Uterus (tissue), 4 donors: ENCODE measurements around the gene LRP1B. TPM values are rescaled to one million over a fixed set of nuclear protein-coding genes. Genes with fewer than 3 reads are reported as not detected.

Source experiments
- DNase-seq, 2 donors: peaks; one replicate each; pipeline ENCODE4 v3.0.0-alpha.2; 2019 to 2020
- H3K27ac ChIP-seq, 2 donors: fragments of 200-600 bp; sonication (generic); 1 replicate in 1 of 2; 2 replicates in 1 of 2; pipeline ENCODE4 v1.5.1; 2016 to 2018
- H3K27me3 ChIP-seq, 2 donors: fragments of 200-600 bp; sonication (generic); one replicate each; pipeline ENCODE4 v1.5.1; 2018 to 2019; ENCODE audit warnings: control low read depth in 1 of 2
- H3K36me3 ChIP-seq, 2 donors: fragments of 200-600 bp; sonication (generic); one replicate each; pipeline ENCODE4 v1.5.1; 2019; ENCODE audit warnings: control low read depth in 1 of 2
- H3K4me1 ChIP-seq, 2 donors: fragments of 200-600 bp; sonication (generic); one replicate each; pipeline ENCODE4 v1.5.1; 2018 to 2019; ENCODE audit warnings: control low read depth in 1 of 2
- H3K4me3 ChIP-seq, 2 donors: fragments of 200-600 bp; sonication (generic); 1 replicate in 1 of 2; 2 replicates in 1 of 2; pipeline ENCODE4 v1.5.1; 2018 to 2019; ENCODE audit warnings: mild to moderate bottlenecking in 1 of 2
- H3K9me3 ChIP-seq, 2 donors: fragments of 200-600 bp; sonication (generic); one replicate each; pipeline ENCODE4 v1.5.1; 2019; ENCODE audit warnings: control low read depth in 1 of 2
- CTCF ChIP-seq, 4 experiments: fragments of 200-600 bp in 2 of 4; fragments of 450-650 bp in 2 of 4; sonication (generic) in 2 of 4; IDR thresholded peaks; one replicate each; pipeline ENCODE4 v1.5.1; 2016 to 2019; ENCODE audit warnings: antibody characterized with exemption in 4 of 4, mild to moderate bottlenecking in 2 of 4, moderate library complexity in 1 of 4
- POLR2A ChIP-seq, 2 donors: fragments of 450-650 bp; IDR thresholded peaks; one replicate each; pipeline ENCODE4 v1.6.1; 2016; ENCODE audit warnings: antibody characterized with exemption in 2 of 2, mild to moderate bottlenecking in 1 of 2, moderate library complexity in 1 of 2
- intact Hi-C: fragments of 100-400 bp; cut with DNase I; formaldehyde crosslinking; loops from one replicate; pipeline ENCODE4 v1.15.1; 2023; ENCODE audit warnings: low total_unique reads
- total RNA-seq, 4 donors: library from RNA; depleted of rRNA in 3 of 4; stranded (reverse); fragments of >200 nt in 3 of 4; gene quantifications; one replicate each; pipeline versions ENCODE4 v1.1.0 to v1.2.4, GENCODE V29; 2014 to 2023
- donor health status: DM: yes; HTN: yes; CAD: no.

LRP1B gene
- total RNA-seq, 4 donors from 2014 or later, result 0.29 to 7.3 (median 0.79) TPM; not detected in 1

- Histone ChIP-seq H3K27me3 (no peaks in the 10 kb centered on the region), H3K36me3 (no peaks in the 10 kb centered on the region), H3K4me1 (no peaks in the 10 kb centered on the region), H3K27ac (no peak overlapping the region), H3K9me3 (no peaks in the 10 kb centered on the region), H3K4me3 (no peak overlapping the region)
- TF ChIP-seq POLR2A (IDR thresholded peaks at IDR 0.05) (no peak), CTCF (IDR thresholded peaks at IDR 0.05) (no peak)
- DNase-seq, result no peak
- intact Hi-C loops, result no loop called here
These were observed 1265.0 kb downstream of the LRP1B start for GRCh38 chr2:140865837-140866236.

DNA sequence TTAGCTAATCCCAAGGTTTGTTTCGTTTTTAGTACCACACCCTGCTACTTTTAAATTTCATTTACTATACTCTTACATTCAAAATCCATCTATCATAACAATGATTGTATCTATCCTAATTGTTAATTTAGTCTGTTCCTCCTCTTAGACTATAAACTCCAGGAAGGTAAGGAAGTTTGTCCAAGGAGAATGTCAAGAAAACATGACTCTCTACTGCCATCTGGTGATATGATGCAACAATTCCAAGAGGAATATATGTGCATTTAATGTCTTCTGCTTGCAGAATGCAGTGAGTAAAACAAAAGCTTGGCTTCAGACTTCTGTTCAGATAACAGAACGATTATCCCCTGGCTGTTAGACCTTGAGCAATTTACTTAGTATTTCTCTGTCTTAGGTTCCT, 1267.1 kb downstream of the LRP1B start:
- no peaks in the 10 kb centered on the region for H3K27me3 ChIP-seq
- intact Hi-C loops, result no loop called here

DNA sequence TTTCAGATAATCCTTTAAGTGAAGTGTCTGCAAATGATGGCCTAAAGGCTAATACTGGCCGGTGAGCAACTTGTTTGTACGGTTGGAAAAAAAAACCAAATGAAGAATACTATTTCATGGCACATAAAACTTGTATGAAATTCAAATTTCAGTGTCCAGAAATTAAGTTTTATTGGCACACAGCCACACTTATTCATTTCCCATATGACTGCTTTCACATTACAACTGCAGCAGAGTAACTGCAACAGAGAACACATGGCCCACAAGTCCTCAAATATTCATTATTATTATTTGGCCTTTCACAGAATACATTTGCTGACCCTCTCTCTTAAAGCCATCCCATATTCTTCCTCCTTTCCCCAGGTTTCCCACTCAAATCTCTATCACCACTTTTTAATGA, 1268.6 kb downstream of the LRP1B start:
- Histone ChIP-seq H3K27ac (no peak overlapping the region), H3K27me3 (no peaks in the 10 kb centered on the region), H3K4me1 (no peaks in the 10 kb centered on the region), H3K4me3 (no peak overlapping the region), H3K9me3 (no peaks in the 10 kb centered on the region), H3K36me3 (no peaks in the 10 kb centered on the region)
- intact Hi-C loops, result no loop called here
- no peak for DNase-seq
- no peak for TF ChIP-seq POLR2A (IDR thresholded peaks at IDR 0.05)
- TF ChIP-seq CTCF (IDR thresholded peaks at IDR 0.05), result no peak

More for the DNA sequence above, 1267.1 kb downstream of the LRP1B start:
- Histone ChIP-seq H3K27ac (no peak overlapping the region), H3K9me3 (no peaks in the 10 kb centered on the region), H3K36me3 (no peaks in the 10 kb centered on the region), H3K4me1 (no peaks in the 10 kb centered on the region), H3K4me3 (no peak overlapping the region)
- no peak for TF ChIP-seq POLR2A (IDR thresholded peaks at IDR 0.05)
- peak in 3 of 4 experiments; percentile 10 to 39 (median 11) for TF ChIP-seq CTCF (IDR thresholded peaks at IDR 0.05)
- DNase-seq, result no peak

DNA sequence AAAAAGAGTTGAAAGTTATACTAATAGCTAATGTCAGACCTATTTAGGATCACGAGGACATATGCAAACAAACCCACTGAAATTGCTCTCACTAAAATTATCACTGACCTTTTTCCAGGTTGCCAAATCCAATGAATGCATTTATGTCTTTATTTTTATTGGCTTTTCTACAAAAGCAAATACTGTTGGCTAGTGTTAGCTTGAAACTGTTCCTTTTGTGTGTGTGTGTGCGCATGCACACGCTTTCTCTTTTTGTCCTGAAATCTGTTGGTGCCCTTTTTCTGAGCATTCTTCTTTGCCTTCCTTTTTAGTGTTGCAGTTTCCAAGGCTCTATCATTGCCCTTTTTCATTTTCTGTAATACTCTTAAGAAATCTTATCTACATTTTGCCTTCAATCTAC, 1269.2 kb downstream of the LRP1B start:
- H3K27me3 ChIP-seq, result no peaks in the 10 kb centered on the region
- no peaks in the 10 kb centered on the region for H3K4me1 ChIP-seq
- no peaks in the 10 kb centered on the region for H3K36me3 ChIP-seq
- no peak overlapping the region for H3K4me3 ChIP-seq
- no peak for TF ChIP-seq POLR2A (IDR thresholded peaks at IDR 0.05)
- TF ChIP-seq CTCF (IDR thresholded peaks at IDR 0.05), result no peak
- no peak overlapping the region for H3K27ac ChIP-seq
- intact Hi-C loops, result no loop called here
- DNase-seq, result no peak
- H3K9me3 ChIP-seq, result no peaks in the 10 kb centered on the region

- Histone ChIP-seq H3K4me1 (no peaks in the 10 kb centered on the region), H3K27ac (no peak overlapping the region), H3K27me3 (no peaks in the 10 kb centered on the region), H3K9me3 (no peaks in the 10 kb centered on the region), H3K36me3 (no peaks in the 10 kb centered on the region), H3K4me3 (no peak overlapping the region)
- DNase-seq, result no peak
- TF ChIP-seq CTCF (IDR thresholded peaks at IDR 0.05) (no peak), POLR2A (IDR thresholded peaks at IDR 0.05) (no peak)
- intact Hi-C loops, result no loop called here
These were observed 1275.3 kb downstream of the LRP1B start for GRCh38 chr2:140855471-140855870.
